Activated T-cell treated with anti-CD3 and anti-CD28 coated beads for 24 hours (primary cell): ENCODE measurements around the gene PDGFD.

Experiments used
- DNase-seq: peaks from one replicate; pipeline ENCODE4 v3.0.0-alpha.2; 2020; ENCODE audit warnings: low read depth

PDGFD gene

DNA sequence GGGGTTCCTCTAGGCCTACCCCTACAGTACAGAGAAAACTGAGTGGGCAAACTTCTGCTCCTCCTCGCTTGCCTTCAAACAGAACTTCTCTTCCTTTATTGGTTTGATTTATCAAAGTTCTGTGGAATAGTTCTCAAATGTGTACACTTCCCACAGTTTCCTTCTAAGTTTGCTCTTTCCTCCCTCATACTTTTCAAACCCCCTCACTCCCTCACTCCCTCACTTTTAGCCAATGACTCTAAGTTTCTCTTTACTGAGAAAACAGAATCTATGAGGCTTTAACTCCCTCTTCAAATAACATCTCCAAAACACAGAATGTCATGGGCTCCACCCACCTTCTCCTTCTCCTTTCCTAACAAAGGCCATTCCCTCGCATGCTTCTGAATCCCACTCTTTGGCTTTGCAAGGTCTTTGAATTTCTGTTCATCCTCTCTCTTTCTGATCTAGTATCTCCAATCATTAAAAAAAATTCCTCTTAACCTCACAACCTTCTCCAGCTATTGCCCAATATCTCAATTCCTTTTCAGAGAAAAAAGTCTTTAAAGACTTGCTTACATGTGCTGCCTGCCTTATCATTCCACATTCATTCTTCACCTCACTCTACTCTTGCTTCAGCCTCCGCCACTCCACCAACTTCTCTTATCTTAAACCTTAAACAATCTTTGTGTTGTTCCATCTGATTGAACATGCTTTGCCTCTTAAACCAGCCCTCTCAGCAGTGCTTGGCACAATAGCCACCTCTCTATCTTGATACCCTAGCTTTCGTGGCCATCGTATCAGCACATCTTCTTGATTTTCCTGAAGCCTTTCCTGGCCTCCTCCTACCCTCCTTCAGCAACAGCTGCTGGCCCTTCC, 70.3 kb downstream of the PDGFD start:
- no peak for DNase-seq

GRCh38 chr11:104092744-104093143, 71.2 kb downstream of the PDGFD start:
- DNase-seq: no peak

- no peak for DNase-seq
Observed at GRCh38 chr11:104091281-104092096, 72.5 kb downstream of the PDGFD start.

DNA sequence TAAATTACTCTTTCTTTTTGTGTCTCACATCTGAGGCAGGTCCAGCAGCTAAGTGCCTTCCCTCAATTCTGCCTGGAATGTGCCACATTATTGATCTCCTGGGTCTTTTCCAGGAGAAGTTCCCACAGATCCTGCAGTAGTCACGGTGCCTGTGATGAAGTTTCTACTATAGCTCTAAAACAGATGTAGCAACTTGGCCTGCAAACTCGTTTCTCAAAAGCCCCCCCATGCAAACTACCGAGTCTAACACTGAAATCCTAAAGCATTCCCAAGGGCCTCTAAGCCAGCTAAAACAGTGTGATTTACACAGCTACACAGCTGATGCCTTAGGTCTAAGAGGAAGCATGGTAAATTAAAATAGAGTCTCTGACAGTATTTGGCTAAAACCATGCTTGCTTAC, 73.2 kb downstream of the PDGFD start:
- no peak for DNase-seq

DNA sequence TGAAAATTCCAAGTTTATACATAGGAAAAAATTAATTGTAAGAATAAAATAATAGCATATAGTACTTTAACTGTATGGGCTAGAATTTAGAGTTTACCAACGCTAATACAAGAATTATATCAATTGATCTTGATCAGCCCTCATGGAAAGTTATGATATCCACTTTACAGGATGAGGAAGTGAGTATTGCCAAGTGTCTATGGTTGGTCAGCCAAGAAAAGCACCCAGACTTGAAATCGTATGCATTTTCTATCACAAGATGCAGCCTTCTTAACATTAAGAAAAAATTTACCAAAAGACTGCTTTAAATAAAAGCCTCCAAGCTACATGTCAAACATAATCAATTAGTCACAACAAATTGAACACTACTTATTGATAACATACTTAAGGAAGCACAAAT, 74.5 kb downstream of the PDGFD start:
- no peak for DNase-seq

- DNase-seq: no peak
Observed at GRCh38 chr11:104086621-104087020, 77.3 kb downstream of the PDGFD start.

DNA sequence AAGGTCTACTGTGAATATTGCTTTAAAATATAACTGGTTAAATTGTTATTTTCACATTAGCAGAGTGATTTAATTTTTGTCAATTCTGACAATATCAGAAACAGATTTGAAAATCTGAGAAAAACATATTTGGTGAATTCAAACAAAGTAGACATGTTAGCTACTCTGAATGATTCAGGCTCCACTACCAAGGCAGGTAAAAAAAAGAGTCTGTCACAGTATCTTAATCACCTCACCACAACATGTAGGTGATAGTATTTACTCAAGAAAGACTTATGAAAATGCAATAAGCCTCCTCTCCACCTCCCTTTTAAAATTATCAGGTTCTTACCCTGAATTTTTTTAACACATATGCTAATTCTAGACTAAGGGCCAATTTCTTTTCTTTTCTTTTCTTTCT, 85.0 kb downstream of the PDGFD start:
- DNase-seq: no peak

DNA sequence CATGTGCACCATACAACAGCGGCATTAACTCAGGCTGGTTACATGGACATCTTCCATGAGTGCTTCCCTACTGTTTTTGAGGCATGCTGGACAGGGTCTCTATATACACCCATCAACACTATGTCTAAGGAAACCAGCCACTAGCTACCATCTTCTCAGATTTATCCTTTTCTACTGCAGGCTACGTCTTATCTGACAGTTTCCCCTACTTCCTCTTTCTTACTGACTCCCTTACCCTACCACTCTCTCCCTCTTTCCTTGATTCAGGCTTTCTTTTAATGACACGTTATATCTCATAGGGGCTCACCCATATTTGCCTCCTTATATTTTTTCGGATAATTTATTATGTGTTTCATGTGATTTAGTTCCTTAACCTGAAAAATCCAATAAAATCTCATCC, 85.7 kb downstream of the PDGFD start:
- no peak for DNase-seq

DNA sequence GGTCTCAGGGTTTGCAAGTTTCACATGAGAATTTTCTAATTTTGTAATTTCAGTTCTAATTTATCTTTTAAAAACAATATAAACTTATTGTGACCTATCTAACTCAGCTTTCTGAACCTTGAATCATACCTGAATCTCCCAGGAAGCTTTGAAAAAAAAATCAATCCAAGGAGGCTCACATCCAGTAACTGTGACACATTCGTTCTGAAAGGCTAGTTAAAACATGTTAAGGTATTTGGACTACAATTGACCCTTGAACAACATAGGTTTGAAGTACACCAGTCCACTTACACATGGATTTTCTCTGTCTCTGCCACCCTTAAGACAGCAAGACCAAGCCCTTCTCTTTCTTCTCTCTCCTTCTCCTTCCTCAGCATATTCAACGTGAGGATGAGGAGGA, 87.5 kb downstream of the PDGFD start:
- DNase-seq: no peak

DNA sequence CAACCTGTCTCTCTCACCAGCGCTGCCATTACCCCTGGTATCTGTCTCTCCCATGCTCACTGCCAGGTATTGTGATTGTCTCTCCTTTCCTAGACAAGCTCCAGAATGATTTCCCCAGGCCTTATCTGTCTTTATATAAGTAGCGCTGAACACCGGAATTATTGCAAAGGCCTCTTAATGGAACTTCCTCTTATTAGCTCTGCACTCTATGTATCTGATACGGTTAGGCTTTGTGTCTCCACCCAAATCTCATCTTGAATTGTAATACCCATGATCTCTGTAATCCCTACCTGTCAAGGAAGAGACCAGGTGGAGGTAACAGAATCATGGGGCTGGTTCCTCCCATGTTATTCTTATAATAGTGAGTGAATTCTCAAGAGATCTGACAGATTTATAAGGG, 88.2 kb downstream of the PDGFD start:
- DNase-seq: no peak

GRCh38 chr11:104075091-104075490, 88.9 kb downstream of the PDGFD start:
- DNase-seq: no peak

DNA sequence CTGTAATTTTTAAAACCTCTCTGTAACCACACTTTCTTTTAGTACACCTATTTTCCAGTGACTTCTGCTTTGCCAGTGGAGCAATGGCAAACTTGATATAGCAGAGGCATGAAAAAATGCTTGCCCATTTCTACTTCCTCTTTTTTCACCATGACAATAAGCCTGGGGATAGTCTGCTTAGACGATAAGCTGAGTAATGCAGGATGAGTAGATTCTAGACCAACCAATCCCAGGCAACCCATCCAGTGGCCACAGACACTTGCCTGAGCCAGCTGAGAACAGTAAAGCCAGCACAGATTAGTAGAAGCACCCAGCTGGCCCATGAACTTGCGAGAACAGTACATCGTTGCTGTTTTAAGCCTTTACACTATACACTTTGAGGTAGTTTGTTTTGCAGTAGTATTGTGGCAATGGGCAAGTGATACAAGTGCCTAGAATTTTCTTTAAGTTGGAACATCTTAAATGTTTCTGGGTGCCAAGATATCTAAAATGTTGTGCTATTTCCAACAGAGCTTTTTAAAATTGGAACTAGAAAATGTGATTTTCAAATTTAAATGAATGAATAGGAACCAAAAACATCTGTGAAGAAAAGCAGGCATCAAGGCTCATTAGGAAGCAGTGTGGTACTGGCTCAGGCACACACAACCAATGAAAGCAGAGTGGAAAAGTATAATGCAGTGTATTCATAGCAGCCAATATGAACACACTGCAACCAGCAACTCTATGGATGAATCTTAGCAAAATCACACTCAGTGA, 89.8 kb downstream of the PDGFD start:
- DNase-seq: no peak

DNA sequence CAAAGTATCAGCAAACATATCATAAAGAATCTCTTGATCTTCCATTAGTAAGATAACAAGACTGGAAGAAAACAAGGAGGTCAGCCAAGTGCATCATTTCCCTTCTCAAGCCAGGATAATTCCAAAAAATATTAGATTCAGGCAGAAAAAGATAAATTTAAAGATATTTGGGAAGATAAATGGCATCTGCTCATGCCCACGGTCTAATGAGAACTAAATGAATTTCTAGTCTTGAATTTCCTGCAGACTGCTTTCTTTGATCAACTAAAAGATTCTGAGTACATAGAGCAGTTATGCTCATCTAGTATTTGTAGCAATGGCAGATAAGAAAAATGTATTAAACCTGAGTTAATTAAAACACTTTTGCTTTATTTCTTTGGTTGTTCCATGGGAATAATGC, 96.4 kb downstream of the PDGFD start:
- no peak for DNase-seq

GRCh38 chr11:104064034-104064630, 99.8 kb downstream of the PDGFD start:
- DNase-seq: no peak

GRCh38 chr11:104061853-104062521, 102.0 kb downstream of the PDGFD start:
- no peak for DNase-seq

- DNase-seq: no peak
Observed at GRCh38 chr11:104060820-104061219, 103.1 kb downstream of the PDGFD start.

DNA sequence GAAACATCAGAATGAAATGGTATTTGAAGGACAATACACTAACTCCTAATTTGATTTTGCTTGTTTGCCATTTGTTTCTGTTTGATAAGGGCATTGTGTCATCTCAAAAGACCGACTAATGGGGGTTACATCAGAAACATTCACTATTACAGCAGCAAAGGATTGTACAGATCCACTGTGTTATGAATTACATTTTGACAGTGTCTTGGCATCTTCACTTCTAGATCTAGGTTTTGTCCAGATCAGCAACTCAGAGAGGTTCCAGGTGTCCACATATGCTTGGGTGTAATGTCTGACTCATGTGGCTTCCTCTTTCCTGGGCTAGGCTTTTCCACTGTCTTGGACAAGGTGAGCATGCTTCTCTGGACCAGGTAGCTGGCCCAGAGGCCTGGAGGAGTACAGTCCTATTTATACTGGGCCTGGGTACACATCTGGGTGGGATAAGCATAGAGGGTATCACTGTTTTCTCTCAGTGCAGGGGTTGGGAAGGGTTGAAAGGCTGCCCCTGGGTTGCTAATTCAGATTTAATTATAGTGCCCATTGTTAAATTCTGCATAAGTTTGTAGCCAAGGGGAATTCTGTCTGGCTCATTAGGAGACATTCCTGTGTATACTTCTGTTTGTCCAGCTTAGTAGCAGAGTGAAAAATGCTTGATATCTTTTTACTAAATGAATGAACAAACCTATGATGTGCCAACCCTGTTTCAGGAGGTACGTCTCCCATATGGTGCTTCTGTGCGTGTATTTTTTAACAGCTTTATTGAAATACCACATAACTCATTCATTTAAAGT, 103.7 kb downstream of the PDGFD start:
- no peak for DNase-seq

- no peak for DNase-seq
Observed at GRCh38 chr11:104058680-104059079, 105.3 kb downstream of the PDGFD start.

GRCh38 chr11:104057908-104058307, 106.0 kb downstream of the PDGFD start:
- DNase-seq: no peak

- no peak for DNase-seq
Observed at GRCh38 chr11:104055596-104055995, 108.4 kb downstream of the PDGFD start.
